Activated T-helper 9 cell treated with anti-CD3 and anti-CD28 coated beads, Interleukin-2, amount 50 U/mL, for 16 hours (primary cell): ENCODE data around the gene ARMC10.
"Not testable (repeated sequence)": the region's sequence is repeated elsewhere in the genome, so short reads cannot be mapped to it uniquely, and the experiment has no call there.

Source experiments
- DNase-seq: peaks from one replicate; pipeline ENCODE4 v3.0.0-alpha.2; 2020; ENCODE audit warnings: low read depth

Gene ARMC10

GRCh38 chr7:103124429-103124979 is 49.6 kb downstream of the ARMC10 start:
- no peak for DNase-seq

GRCh38 chr7:103127006-103127405 is 52.1 kb downstream of the ARMC10 start:
- DNase-seq = no peak

- DNase-seq = no peak
Measured at GRCh38 chr7:103129702-103130549, 55.0 kb downstream of the ARMC10 start.

GRCh38 chr7:103130901-103131624 is 56.1 kb downstream of the ARMC10 start:
- no peak for DNase-seq

GRCh38 chr7:103132995-103133688 is 58.2 kb downstream of the ARMC10 start:
- DNase-seq = no peak

- DNase-seq = no peak
Measured at GRCh38 chr7:103134836-103135554, 60.1 kb downstream of the ARMC10 start.

- DNase-seq = no peak
Measured at GRCh38 chr7:103140061-103140460, 65.1 kb downstream of the ARMC10 start.

GRCh38 chr7:103140685-103141084 is 65.7 kb downstream of the ARMC10 start:
- no peak for DNase-seq

GRCh38 chr7:103141753-103142404 is 66.9 kb downstream of the ARMC10 start:
- no peak for DNase-seq

- no peak for DNase-seq
Measured at GRCh38 chr7:103142494-103142893, 67.6 kb downstream of the ARMC10 start.

GRCh38 chr7:103143868-103144267 is 68.9 kb downstream of the ARMC10 start:
- DNase-seq = no peak

GRCh38 chr7:103144754-103145153 is 69.8 kb downstream of the ARMC10 start:
- not testable (repeated sequence) for DNase-seq

GRCh38 chr7:103148131-103148993 is 73.4 kb downstream of the ARMC10 start:
- DNase-seq = no peak
